Fibroblast of lung (primary cell): ENCODE data around the gene RFK.

Source experiments
- EZH2 ChIP-seq: IDR thresholded peaks from 2 replicates; pipeline ENCODE4 v1.5.1; 2012; ENCODE audit warnings: low read length, control low read depth, mild to moderate bottlenecking; ENCODE audit errors: missing control alignments
- TF ChIP-seq, protein P1 (sequence below), 2 donors: IDR thresholded peaks in 1 of 2; conservative IDR thresholded peaks in 1 of 2; 1 replicate in 1 of 2; 2 replicates in 1 of 2; pipeline ENCODE4 v1.5.1; 2011 to 2012; ENCODE audit warnings: low read length in 2 of 2, control low read depth in 1 of 2, inconsistent platforms in 1 of 2, low read depth in 1 of 2, mild to moderate bottlenecking in 1 of 2

DNA sequence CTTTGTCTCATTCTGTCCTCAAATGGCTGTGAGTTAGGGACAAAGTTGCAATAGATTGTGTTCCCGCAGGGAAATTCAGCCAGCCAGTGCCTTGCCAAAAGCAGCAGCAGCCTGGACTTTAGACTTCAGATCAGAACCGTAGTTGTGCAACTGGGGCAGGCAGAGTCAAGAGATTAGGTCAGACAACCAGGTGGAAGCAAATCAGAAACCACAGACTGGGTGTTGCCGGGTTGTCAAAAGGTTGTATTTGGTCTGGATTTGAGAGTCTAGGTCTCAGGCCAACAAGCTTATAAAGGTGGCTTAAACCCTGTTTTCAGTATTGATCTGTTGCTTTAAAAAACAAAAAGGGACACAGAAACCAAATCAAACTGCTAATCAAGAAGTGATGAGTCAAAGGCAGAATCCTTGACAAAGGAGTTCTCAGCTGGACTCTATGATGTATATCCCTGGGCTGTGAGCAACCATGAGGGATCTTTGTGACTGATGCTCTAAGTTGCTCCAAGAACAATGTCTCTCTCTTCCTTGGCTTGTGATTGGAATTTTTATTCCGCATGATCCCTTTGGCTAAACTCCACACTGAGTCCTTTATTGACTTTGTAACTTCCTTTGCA lies 20.9 kb downstream of the RFK start:
- TF ChIP-seq, protein P1, sequence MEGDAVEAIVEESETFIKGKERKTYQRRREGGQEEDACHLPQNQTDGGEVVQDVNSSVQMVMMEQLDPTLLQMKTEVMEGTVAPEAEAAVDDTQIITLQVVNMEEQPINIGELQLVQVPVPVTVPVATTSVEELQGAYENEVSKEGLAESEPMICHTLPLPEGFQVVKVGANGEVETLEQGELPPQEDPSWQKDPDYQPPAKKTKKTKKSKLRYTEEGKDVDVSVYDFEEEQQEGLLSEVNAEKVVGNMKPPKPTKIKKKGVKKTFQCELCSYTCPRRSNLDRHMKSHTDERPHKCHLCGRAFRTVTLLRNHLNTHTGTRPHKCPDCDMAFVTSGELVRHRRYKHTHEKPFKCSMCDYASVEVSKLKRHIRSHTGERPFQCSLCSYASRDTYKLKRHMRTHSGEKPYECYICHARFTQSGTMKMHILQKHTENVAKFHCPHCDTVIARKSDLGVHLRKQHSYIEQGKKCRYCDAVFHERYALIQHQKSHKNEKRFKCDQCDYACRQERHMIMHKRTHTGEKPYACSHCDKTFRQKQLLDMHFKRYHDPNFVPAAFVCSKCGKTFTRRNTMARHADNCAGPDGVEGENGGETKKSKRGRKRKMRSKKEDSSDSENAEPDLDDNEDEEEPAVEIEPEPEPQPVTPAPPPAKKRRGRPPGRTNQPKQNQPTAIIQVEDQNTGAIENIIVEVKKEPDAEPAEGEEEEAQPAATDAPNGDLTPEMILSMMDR (conservative IDR thresholded peaks at IDR 0.05 in 1 of 2, IDR thresholded peaks at IDR 0.05 in 1 of 2; ENCODE audit: low read depth in 1 of 2, low read length in 2 of 2): no peak
- TF ChIP-seq EZH2: no peak
